ENCODE measurements around the gene ITPRIP. TPM values are rescaled to one million over a fixed set of nuclear protein-coding genes. Genes with fewer than 3 reads are reported as not detected.
A peak's percentile ranks its signal among the peaks of the same experiment; 100 is the strongest.

ITPRIP gene
- total RNA-seq, 1 donor from 2014 or later = 1.6 TPM

DNA sequence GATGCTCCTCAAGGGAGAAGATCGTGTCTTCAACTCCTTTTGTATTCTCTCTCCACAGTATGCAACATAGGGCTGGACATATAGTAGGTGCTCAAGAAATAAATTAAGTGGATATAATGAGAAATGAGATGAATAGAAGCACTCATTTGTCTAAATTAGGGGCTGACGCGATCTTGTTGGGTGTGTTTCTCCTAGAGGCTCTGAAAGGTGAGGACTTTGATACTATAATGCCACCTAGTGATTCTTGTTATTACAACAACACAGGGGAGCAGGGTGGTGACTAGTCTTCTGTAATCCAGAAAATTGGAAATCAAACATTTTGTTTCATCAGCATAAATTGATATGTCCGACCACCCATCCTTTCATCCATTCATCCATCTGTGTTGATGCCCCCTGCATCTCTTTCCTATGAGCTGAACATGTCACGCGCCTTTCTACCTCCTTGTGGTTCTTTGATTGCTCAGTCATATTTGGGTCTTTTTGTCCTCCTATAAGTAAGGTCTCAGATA is 11.9 kb upstream of the ITPRIP start:
- no peak overlapping the region for H2AFZ ChIP-seq (replicated peaks)
- H4K20me1 ChIP-seq (ENCODE audit: low read depth) = no peaks in the 10 kb centered on the region
- Mint-ChIP-seq H3K27me3 (ENCODE audit: insufficient read depth, low read depth) (no peaks in the 10 kb centered on the region), H3K9me3 (no peaks in the 10 kb centered on the region), H3K4me1 (no peaks in the 10 kb centered on the region), H3K36me3 (no peaks in the 10 kb centered on the region), H3K4me3 (no peak overlapping the region), H3K27ac (no peak overlapping the region)
- no peaks in the 10 kb centered on the region for H3K4me1 ChIP-seq
- TF ChIP-seq EZH2 (IDR thresholded peaks at IDR 0.05) (no peak), CTCF (IDR thresholded peaks at IDR 0.05) (peak; percentile 67), EZH2phosphoT487 (IDR thresholded peaks at IDR 0.05) (no peak)
- H3K4me3 ChIP-seq = no peak overlapping the region
- peak; percentile 70 for DNase-seq (ENCODE audit: low spot score)
- H3K27ac ChIP-seq = no peak overlapping the region
- no peak overlapping the region for H3K4me2 ChIP-seq
- H3K27me3 ChIP-seq = peaks cover 36% of the 10 kb centered on the region
- H3K79me2 ChIP-seq (ENCODE audit: low read depth) = no peaks in the 10 kb centered on the region
- H3K9ac ChIP-seq = no peak overlapping the region
- no peaks in the 10 kb centered on the region for H3F3A ChIP-seq (ENCODE audit: low read depth)
- H3K9me3 ChIP-seq (ENCODE audit: low read depth) = no peaks in the 10 kb centered on the region
- H3K36me3 ChIP-seq = no peaks in the 10 kb centered on the region

GRCh38 chr10:104349623-104350126 is 11.4 kb upstream of the ITPRIP start:
- no peak overlapping the region for H3K27ac Mint-ChIP-seq
- H3K4me3 Mint-ChIP-seq = no peak overlapping the region
- Histone ChIP-seq H3K27ac (no peak overlapping the region), H3F3A (ENCODE audit: low read depth) (no peaks in the 10 kb centered on the region), H3K36me3 (no peaks in the 10 kb centered on the region), H2AFZ (replicated peaks) (no peak overlapping the region), H3K9me3 (ENCODE audit: low read depth) (no peaks in the 10 kb centered on the region), H3K4me1 (no peaks in the 10 kb centered on the region), H3K4me3 (no peak overlapping the region), H3K4me2 (no peak overlapping the region), H4K20me1 (ENCODE audit: low read depth) (no peaks in the 10 kb centered on the region), H3K27me3 (peaks cover 31% of the 10 kb centered on the region), H3K9ac (no peak overlapping the region), H3K79me2 (ENCODE audit: low read depth) (no peaks in the 10 kb centered on the region)
- H3K27me3 Mint-ChIP-seq (ENCODE audit: insufficient read depth, low read depth) = no peaks in the 10 kb centered on the region
- no peak for TF ChIP-seq EZH2 (IDR thresholded peaks at IDR 0.05)
- TF ChIP-seq EZH2phosphoT487 (IDR thresholded peaks at IDR 0.05) = no peak
- no peak for TF ChIP-seq CTCF (IDR thresholded peaks at IDR 0.05)
- H3K36me3 Mint-ChIP-seq = no peaks in the 10 kb centered on the region
- no peak for DNase-seq (ENCODE audit: low spot score)
- H3K4me1 Mint-ChIP-seq = no peaks in the 10 kb centered on the region
- no peaks in the 10 kb centered on the region for H3K9me3 Mint-ChIP-seq

DNA sequence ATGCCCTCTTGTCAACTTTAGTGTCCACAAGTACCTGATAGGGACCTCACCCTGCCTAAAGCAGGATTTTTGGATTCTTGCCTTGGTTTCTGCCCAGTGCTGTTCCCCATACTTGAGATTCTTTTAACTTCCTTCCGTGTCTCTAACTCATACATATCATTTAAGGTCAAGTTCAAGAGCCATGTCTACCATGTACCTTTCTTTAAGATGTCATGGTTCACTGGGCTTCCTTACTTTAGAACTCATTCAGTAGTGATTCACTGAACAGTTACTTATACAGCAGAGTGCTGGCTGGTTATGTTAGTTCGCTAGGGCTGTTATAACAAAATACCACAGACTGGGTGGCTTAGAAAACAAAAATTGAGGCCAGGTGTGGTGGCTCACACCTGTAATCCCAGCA is 10.3 kb upstream of the ITPRIP start:
- DNase-seq (ENCODE audit: low spot score) = no peak
- no peak overlapping the region for H3K27ac ChIP-seq
- H4K20me1 ChIP-seq (ENCODE audit: low read depth) = no peaks in the 10 kb centered on the region
- no peaks in the 10 kb centered on the region for H3K9me3 ChIP-seq (ENCODE audit: low read depth)
- no peak overlapping the region for H3K4me3 Mint-ChIP-seq
- H3K9ac ChIP-seq = no peak overlapping the region
- no peaks in the 10 kb centered on the region for H3F3A ChIP-seq (ENCODE audit: low read depth)
- no peak overlapping the region for H3K4me2 ChIP-seq
- peaks cover 20% of the 10 kb centered on the region for H3K27me3 ChIP-seq
- H3K4me1 Mint-ChIP-seq = no peaks in the 10 kb centered on the region
- no peaks in the 10 kb centered on the region for H3K9me3 Mint-ChIP-seq
- no peaks in the 10 kb centered on the region for H3K27me3 Mint-ChIP-seq (ENCODE audit: insufficient read depth, low read depth)
- H3K4me3 ChIP-seq = no peak overlapping the region
- H3K79me2 ChIP-seq (ENCODE audit: low read depth) = no peaks in the 10 kb centered on the region
- H3K36me3 Mint-ChIP-seq = no peaks in the 10 kb centered on the region
- H2AFZ ChIP-seq (replicated peaks) = no peak overlapping the region
- no peak overlapping the region for H3K27ac Mint-ChIP-seq
- no peaks in the 10 kb centered on the region for H3K36me3 ChIP-seq
- no peak for TF ChIP-seq EZH2phosphoT487 (IDR thresholded peaks at IDR 0.05)
- TF ChIP-seq EZH2 (IDR thresholded peaks at IDR 0.05) = no peak
- TF ChIP-seq CTCF (IDR thresholded peaks at IDR 0.05) = no peak
- H3K4me1 ChIP-seq = no peaks in the 10 kb centered on the region

All from neural progenitor cell (in vitro differentiated cells).